ENCODE measurements around the gene PCSK2.

The PCSK2 gene

DNA sequence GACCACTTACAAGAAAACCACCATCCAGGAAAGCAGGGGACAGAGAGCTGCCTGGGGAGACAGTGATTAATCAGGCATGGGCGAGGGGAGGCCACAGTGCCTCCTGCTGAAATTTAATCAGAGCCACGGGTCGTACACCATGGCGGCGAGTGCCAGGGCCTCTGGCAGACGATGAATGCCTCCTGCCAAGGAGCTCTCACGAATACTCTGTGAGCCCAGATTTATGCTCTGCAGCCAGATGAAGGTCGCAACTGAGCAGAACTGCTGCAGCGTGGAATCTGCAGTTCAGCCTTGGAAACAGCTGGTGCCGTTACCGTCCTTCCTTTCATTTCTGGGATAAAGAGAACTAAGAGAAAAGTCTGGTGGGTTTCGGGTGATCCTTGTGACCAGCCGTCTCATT is 218.7 kb downstream of the PCSK2 start:
- DNase-seq (ENCODE audit: low spot score), result no peak

DNA sequence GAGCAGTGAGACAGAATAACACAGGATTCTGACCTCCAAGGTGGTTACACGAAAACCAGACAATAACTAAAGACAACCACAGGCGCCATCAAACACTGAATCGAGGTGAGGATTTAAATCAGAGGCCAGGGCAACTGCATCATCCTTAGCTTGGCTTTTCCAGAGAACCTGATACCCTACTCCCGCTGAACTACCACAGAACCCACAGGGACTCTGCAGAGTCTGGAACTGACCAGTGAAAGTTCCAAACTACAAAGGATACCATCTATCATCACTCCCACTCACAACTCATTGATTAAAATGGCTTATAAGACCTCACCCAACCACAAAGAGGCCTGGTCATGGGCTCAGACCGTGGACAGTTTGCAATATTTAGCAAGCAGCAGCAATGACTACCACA is 219.3 kb downstream of the PCSK2 start:
- DNase-seq (ENCODE audit: low spot score), result no peak

DNA sequence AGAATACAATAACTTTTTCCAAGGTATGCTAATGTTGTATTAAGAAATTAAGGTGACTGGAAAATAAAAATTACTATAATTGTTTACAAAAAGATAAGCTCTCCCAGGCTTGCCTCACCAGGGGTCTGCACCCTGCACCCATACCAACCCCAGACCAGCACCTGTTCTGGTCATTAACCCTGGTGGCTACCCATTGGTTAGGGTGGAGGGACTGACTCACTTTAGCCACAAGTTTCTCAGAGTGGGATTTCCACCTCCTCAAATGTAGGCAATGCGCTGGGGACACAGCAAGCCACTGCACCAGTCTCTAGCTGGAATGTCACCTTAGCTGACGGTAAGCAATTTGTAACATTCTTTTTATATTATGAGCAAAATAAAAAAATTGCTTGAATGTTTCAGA is 221.2 kb downstream of the PCSK2 start:
- DNase-seq (ENCODE audit: low spot score), result no peak

DNA sequence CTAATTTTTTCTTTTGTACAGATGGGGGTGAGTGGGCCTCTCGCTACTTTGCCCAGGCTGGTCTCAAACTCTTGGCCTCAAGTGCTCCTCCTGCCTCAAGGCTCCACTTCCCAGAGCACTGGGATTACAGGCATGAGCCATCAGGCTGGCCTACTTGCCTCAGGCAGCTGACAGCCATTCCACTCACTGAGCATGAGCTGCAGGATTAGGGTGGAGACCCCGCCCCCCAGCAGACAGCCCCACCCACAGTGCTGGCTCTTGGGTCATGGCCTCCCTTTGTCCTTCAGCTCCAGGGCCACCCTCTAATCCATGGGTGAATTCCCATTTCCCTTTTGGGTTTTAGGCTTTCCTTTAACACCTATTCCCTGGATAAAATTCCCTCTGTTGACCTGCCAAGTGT is 222.2 kb downstream of the PCSK2 start:
- DNase-seq (ENCODE audit: low spot score), result no peak

DNA sequence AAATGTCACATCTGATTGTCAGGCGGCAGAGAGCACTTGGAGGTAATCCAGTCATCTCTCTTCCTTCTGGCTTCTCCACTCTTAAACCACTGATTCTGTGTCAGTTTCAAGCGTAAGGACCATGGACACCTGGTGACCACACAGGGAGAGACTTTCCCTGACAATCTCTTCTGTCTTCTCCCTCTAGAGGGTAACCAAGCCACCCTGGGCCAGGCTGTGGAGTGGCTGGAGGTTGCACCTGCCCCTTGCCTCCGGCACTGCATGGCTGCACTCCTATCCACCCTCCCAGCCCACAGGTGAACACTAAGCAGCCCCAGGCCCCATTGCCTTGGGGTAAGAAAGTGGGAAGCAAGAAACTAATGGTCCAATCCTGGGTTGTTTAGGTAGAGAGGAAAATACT is 225.6 kb downstream of the PCSK2 start:
- DNase-seq (ENCODE audit: low spot score), result no peak

DNA sequence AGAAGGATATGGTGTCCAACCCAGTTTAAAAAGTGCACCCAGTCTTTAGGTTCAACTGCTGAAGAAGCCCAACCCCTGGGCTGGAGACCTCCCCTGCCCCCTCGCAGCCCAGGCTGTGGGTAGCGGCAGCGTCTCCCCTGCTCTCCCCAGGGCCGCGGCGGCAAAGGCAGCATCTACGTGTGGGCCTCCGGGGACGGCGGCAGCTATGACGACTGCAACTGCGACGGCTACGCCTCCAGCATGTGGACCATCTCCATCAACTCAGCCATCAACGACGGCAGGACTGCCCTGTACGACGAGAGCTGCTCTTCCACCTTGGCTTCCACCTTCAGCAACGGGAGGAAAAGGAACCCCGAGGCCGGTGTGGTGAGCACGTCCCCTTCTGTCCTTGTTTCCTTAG is 226.8 kb downstream of the PCSK2 start:
- DNase-seq (ENCODE audit: low spot score), result no peak

DNA sequence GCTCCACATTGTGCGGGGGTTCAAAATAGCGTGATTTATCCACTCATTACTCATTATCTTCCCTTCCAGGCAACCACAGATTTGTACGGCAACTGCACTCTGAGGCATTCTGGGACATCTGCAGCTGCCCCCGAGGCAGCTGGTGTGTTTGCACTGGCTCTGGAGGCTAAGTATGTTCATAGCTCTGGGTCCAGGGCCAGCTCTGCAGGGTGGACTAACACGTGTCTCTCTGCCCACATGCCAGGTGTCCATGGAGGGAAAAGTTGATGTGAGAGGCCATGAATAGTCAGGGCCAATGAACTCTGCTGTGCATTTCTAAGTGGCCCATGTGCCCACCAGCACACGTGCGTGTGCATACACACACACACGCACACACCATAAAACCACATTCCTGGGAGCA is 229.4 kb downstream of the PCSK2 start:
- no peak for DNase-seq (ENCODE audit: low spot score)

DNA sequence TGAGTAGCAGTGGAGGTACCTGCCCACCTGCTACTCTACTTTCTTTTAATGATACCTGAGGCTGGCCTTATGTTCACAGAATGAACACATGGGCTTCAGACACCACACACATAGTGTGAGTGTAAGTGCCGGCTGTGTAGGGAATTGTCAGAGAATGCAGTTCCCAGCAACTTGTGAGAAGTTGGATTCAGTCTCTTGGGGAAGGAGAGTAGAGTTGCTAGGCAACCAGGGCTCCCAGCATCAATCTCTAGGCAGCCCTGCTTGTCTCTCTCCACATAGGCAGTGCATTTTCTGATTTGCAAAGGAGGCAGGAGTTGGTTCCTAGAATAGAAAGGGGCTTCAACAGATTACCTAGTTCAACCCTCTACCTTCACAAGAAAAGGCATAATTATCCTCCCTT is 230.2 kb downstream of the PCSK2 start:
- DNase-seq (ENCODE audit: low spot score), result no peak

DNA sequence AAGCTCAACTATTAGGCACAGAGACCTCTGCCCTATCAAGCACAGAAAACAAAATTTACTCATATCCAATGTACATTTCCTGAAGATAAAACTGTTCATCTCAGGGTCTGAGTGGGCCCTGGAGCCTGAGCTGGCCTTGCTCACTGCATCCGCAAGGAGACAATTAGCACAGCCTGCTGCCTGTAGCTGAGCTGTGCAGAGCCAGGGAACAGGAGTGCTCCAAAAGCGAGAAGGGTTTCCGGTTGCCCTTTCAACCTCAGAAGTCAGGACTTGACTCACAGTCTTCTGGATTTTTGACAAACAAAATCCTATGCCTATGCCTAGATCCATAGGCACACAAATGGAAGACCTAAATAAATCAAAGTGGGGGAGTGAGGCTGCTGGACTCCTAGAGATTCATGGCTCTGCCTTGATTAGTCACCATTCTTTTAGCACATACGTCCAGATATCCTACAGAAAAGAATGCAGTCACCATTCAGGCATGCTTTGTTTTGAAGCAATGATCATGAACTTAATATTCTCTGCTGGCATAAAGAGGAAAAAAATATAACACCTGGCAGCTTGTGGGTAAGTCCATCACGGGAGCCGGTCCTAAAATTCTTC is 230.8 kb downstream of the PCSK2 start:
- no peak for DNase-seq (ENCODE audit: low spot score)

DNA sequence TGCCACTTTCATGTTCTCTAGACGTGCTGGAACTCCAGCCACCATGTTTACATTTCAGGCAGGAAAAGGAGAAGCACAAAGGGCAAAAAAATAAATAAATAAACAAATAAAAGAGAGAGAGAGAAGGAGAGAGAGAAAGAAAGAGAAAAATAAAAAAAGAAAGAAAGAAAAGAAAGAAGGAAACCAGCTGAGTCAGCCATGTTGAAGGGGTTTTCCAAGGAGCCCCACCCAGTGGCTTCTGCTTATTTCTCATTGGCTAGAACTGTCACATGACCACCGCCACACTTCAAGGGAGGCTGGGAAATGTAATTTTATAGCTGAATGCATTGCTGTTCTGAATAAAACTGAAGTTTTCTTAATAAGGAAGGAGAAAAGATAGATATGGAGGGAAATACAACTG is 233.3 kb downstream of the PCSK2 start:
- no peak for DNase-seq (ENCODE audit: low spot score)

DNA sequence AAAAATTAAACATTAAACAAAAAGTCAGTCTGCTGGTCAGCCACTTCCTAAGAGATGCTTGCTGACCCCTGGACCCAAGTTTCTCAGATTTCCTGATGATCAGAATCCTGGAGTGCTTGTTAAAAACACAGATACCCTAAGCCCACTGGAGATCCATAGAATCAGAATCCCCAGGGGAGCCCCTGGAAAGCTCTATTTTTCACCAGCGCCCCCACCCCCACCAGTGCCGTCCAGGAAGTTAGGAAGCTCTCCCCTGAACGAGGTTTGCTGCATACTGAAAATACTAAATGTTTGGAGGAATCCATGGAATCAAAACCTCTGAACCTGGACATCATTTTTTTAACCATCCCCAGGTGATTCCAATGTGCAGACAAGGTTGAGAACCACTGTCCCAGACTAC is 235.1 kb downstream of the PCSK2 start:
- no peak for DNase-seq (ENCODE audit: low spot score)

DNA sequence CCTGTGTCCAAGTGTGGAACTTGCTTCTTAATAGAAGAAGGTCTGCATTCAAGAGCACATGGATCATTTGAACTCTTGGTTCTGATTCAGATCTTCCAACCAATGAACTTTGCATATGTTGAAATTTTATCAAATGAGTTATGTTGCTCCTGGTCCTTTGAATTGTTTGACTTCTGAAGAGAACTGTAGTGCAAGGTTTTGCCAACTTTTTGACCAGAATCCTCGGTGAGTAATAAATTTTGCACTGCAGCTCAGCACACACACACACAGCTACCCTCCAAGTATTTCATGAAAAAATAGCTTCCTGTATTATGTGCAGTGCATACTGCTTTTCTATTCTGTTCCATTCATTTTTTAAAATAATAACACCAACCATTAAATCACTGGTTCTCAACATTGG is 236.9 kb downstream of the PCSK2 start:
- DNase-seq (ENCODE audit: low spot score), result no peak

DNA sequence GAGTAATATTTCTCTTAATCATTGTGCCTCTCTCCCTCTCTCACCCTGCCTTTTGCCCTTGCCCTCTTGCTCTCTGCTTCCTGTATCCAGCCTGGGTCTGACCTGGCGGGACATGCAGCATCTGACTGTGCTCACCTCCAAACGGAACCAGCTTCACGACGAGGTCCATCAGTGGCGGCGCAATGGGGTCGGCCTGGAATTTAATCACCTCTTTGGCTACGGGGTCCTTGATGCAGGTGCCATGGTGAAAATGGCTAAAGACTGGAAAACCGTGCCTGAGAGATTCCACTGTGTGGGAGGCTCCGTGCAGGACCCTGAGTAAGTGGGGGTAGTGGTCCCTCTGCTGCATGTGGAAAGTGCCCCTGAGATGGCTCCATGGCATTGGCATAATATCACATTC is 238.4 kb downstream of the PCSK2 start:
- no peak for DNase-seq (ENCODE audit: low spot score)

DNA sequence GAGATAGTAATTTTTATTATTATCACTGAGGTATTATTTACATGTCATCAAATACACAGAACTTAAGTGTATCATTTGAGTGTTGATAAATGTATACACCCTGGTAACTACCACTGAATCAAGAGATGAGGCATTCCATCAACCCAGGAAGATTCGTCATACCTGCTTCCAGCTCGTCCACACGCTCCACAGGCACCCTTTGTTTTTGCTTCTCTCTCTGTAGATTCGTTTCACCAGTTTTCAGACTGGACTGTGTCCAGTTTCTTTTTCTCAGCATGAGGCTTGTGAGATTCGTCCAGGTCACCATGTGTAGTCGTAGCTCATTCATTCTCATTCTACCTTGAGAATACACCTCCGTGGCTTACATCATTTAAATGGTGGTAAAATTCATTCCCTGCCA is 239.8 kb downstream of the PCSK2 start:
- DNase-seq (ENCODE audit: low spot score), result no peak

DNA sequence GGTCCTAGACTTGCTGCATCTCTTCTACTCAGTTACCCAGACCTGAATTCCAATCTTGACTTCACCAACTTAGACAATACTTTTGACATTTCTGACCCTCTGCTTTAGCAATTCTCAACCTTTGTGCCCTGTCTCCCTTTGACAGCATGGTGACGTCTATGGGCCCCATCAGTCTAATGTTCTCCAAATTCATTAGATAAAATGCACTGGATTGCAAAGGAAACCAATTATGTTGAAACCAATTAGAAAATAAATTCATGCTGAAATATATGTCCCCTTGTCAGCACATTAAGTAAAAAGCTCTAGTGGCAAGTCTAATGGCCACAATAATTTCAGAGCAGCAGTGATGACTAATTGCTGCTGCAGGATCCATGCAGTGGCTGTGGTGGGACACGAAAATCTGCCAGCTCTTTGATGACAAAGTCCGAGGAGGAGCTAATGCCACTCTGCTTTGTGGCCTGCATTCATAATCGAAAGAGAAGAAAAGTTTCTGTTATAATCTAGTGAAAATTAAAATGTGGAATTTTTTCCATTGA is 240.3 kb downstream of the PCSK2 start:
- DNase-seq (ENCODE audit: low spot score), result no peak

DNA sequence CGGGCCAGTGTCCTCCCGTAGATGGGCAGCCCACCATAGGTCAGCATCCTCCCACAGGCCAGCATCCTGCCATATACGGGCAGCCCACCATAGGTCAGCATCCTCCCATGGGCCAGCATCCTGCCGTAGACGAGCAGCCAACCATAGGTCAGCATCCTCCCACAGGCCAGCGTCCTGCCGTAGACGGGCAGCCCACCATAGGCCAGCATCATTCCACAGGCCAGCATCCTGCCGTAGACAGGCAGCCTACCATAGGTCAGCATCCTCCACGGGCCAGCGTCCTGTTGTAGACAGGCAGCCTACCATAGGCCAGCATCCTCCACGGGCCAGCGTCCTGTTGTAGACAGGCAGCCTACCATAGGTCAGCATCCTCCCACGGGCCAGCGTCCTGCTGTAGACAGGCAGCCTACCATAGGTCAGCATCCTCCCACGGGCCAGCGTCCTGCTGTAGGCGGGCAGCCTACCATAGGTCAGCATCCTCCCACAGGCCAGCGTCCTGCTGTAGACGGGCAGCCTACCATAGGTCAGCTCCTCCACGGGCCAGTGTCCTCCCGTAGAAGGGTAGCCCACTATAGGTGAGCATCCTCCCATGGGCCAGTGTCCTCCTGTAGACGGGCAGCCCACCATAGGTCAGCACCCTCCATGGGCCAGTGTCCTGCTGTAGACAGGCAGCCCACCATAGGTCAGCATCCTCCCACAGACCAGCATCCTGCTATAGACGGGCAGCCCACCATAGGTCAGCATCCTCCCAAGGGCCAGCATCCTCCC is 241.4 kb downstream of the PCSK2 start:
- no peak for DNase-seq (ENCODE audit: low spot score)

DNA sequence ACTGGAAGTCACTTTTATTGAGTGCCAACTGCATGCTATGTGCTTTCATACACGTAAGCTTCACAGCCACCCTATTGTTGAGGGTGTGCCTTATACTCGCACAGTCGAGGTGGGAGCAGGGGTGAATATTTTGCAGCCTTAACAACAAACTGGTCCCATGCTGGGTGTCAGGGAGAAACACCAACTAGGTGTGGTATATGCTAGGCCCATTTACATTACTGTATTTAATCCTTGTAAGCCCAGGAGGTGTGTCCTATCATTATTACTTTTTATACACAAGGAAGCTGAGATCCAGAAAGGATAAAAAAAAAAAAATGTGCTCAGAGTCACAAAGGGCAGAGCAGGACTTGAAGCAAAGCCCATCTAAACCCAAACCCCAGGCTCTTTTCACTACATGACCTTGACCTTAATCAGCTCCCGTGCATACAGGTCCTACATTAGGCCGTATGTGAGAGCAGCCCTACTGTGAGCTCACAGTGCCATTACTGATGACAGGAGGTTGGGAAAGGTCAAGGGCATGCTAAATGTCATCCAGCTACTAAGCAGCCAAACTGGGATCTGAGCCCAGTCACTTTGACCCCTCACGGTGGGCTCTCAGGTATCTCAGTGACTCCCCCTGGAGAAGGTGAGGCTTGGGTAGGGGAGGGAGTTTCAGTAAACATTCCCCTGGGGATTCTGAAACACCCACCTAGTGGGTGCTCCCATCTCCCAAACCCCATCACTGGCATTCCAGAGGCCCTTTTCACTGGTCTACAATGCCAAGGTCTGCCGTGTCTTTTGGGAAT is 242.6 kb downstream of the PCSK2 start:
- DNase-seq (ENCODE audit: low spot score), result no peak

DNA sequence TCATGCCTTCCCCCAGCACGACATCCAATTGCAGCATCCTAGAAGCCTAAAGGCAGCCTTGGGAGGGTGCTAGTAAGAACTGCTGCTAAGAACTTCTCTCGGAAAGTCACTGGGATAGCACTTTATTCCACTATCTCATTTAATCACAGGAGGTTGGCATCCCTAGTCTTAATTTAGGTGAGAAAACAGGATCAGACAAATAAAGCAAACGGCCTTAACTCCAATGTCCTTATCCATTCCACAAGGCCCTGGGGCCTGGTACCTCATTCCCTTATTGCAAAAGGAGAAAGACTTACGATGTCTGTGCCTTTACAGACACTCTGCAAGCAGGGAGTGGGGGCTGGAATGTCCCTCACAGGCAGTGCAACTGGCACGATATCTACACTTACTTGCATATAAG is 243.7 kb downstream of the PCSK2 start:
- DNase-seq (ENCODE audit: low spot score), result no peak

DNA sequence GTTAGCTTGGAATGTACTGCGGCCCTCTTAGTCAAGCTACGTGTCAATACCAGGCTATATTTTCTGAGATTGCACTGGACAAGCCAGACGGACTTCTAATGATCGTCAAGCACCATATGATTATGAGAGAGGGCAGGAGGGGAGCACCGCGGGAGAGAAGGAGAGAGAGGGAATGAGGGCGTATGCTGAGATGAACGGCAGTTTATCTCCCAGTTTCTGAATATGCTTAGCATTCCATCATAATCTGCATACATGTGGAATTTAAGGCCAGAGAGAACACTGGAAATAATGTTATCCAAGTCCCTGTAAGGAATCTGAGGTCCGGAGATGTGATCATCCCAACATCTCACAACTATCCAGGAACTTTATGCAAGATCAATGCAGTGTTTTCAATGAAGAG is 244.1 kb downstream of the PCSK2 start:
- DNase-seq (ENCODE audit: low spot score), result no peak

DNA sequence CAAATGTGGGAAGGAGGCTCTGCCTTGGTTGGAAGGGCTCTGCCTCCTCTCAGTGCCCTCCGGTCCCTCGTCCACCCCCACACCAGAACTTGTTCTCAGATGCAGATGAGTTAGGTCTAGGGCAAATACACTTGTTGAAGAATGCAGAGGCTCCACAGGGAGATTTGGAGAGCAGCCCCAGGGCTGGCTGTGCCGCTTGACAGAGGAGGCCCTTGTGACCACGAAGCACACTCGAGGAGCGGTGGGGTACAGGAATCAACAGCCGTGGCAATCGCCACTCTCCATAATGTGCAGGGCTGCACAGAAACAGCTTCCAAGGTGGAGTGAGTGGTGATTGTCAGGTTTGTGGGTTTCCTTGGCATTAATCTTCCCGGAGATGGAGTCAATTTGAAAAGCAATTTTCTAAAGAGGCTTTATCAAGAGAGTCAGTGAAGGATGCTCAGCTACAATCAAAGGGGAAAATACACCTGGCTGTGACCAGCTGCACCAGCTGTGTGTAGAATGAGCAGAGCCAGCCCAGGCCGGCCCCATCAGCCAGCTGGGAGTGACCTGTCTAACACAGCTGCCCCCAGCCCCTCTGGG is 244.9 kb downstream of the PCSK2 start:
- no peak for DNase-seq (ENCODE audit: low spot score)

DNA sequence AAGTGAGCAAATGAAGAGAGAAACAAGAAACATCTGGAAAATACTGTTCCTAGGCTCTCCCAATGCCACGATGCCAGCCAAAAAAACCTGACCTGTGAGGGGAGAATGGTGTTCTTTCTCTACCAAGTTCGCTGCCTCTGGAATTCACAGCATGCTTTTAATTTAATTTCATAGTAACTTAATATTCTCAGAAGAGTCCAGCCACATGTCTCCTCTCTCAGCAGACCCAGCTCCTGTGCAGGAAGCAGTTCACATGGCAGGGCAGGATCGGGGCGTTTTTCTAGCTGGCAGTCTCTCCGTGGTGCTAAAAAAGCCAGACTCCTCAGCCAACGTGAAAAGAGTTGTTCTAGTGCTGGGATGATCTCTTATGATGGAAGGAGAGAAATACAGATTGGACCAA is 246.8 kb downstream of the PCSK2 start:
- DNase-seq (ENCODE audit: low spot score), result no peak

DNA sequence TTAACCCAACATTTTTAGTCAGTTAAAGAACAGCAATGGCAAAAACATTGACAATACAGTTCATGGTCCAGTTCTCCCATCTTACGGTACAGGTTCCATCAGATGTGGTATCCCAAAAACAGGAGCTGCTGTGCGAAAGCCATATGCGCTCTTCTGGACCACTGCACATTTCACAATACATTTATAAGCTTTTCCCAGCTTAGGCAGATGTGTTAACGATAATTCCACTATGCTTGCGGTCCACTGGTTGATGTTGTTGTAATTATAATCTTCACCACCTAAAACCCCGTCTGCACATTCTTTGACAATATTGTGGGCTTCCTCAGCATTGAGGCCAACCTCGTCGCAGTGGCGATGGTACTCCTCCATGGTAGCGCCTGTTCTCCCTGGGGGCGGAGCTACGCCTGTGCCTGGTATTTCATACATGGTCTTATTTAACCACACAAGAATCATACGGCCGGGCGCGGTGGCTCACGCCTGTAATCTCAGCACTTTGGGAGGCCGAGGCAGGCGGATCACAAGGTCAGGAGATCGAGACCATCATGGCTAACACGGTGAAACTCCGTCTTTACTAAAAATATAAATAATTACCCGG is 252.3 kb downstream of the PCSK2 start:
- no peak for DNase-seq (ENCODE audit: low spot score)
